Measurements from ENCODE around the gene ZNF789.

The ZNF789 gene

GRCh38 chr7:99437946-99438572 lies 34.6 kb upstream of the ZNF789 start:
- TF ChIP-seq, protein P1, sequence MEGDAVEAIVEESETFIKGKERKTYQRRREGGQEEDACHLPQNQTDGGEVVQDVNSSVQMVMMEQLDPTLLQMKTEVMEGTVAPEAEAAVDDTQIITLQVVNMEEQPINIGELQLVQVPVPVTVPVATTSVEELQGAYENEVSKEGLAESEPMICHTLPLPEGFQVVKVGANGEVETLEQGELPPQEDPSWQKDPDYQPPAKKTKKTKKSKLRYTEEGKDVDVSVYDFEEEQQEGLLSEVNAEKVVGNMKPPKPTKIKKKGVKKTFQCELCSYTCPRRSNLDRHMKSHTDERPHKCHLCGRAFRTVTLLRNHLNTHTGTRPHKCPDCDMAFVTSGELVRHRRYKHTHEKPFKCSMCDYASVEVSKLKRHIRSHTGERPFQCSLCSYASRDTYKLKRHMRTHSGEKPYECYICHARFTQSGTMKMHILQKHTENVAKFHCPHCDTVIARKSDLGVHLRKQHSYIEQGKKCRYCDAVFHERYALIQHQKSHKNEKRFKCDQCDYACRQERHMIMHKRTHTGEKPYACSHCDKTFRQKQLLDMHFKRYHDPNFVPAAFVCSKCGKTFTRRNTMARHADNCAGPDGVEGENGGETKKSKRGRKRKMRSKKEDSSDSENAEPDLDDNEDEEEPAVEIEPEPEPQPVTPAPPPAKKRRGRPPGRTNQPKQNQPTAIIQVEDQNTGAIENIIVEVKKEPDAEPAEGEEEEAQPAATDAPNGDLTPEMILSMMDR (IDR thresholded peaks at IDR 0.05; ENCODE audit: low read length, missing control alignments), result no peak
- H3K4me3 ChIP-seq (replicated peaks; ENCODE audit: low read depth, low read length), result peak overlapping the region; percentile 96
- peak; percentile 8 for DNase-seq (ENCODE audit: low read depth)

GRCh38 chr7:99438573-99439480 lies 33.9 kb upstream of the ZNF789 start, which contains the start of the genes CPSF4 and PTCD1:
Gene CPSF4 (plus strand): TSS chr7:99438943. CDS start chr7:99439083, 140 bp downstream.
Gene PTCD1 (minus strand): TSS chr7:99438798. CDS start chr7:99435242, 3,556 bp downstream.
- DNase-seq (ENCODE audit: low read depth), result peak; percentile 96
- TF ChIP-seq, protein P1 (IDR thresholded peaks at IDR 0.05; ENCODE audit: low read length, missing control alignments), result no peak
- peak within 1 kb of the TSS; percentile 96 for H3K4me3 ChIP-seq (replicated peaks; ENCODE audit: low read depth, low read length)

DNA sequence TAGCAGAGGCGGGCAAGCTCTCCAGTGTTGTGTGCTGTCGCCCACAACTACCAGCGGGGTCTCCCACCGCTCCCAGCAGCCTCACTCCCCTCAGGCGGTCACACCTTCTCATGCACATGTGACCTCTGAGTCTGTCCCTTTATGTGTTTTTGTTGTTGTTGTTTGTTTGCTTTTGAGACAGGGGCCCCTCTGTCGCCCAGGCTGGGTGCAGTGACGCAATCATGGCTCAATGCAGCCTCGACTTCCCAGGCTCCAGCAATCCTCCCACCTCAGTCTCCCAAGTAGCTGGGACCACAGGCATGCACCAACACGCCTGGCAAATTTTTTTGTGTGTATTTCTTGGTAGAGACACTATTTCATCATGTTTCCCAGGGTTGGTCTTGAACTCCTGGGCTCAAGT lies 32.5 kb upstream of the ZNF789 start:
- peak; percentile 31 for DNase-seq (ENCODE audit: low read depth)
- peak overlapping the region; percentile 96 for H3K4me3 ChIP-seq (replicated peaks; ENCODE audit: low read depth, low read length)
- TF ChIP-seq, protein P1 (IDR thresholded peaks at IDR 0.05; ENCODE audit: low read length, missing control alignments), result no peak

DNA sequence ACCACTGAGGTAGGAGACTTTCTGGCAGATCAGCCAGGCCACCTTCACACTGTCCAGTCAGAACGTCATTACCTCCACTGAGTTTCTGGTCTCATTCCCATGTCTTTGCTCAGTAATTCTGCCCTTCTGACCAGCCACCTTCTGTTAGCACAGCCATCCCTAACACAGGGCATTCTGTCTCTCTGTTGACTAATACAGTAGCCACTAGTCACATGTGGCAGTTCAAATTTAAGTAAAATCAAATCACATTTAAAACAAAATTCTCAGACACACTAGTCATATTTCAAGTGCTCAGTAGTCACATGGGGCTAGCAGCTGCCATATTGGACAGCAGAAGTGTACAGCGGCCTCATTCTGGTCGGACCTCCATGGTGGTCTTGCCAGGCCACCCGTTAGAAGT lies 26.6 kb upstream of the ZNF789 start:
- no peak overlapping the region for H3K4me3 ChIP-seq (replicated peaks; ENCODE audit: low read depth, low read length)
- no peak for DNase-seq (ENCODE audit: low read depth)
- TF ChIP-seq, protein P1 (IDR thresholded peaks at IDR 0.05; ENCODE audit: low read length, missing control alignments), result no peak

DNA sequence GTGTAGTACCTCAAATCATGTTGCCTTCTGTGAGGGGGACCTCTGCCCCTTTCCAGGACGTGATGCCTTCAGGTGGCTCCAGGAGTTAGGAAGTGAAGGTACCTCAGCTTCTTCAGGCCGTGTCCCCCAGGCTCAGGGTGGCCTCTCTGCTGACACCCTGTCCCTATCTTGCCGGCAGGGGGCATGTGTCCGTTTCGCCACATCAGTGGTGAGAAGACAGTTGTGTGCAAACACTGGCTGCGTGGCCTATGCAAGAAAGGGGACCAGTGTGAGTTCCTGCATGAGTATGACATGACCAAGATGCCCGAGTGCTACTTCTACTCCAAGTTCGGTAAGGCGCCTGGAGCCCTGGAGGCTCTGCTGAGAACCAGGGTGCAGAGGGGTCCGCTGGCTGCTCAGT lies 24.7 kb upstream of the ZNF789 start:
- TF ChIP-seq, protein P1 (IDR thresholded peaks at IDR 0.05; ENCODE audit: low read length, missing control alignments), result no peak
- H3K4me3 ChIP-seq (replicated peaks; ENCODE audit: low read depth, low read length), result no peak overlapping the region
- no peak for DNase-seq (ENCODE audit: low read depth)

- TF ChIP-seq, protein P1 (IDR thresholded peaks at IDR 0.05; ENCODE audit: low read length, missing control alignments), result no peak
- H3K4me3 ChIP-seq (replicated peaks; ENCODE audit: low read depth, low read length), result no peak overlapping the region
- DNase-seq (ENCODE audit: low read depth), result no peak
These were observed 23.8 kb upstream of the ZNF789 start for GRCh38 chr7:99448855-99449254.
